Right lobe of liver (tissue), 4 donors: ENCODE results near the gene BCL7C.
"Not testable (repeated sequence)": the region's sequence is repeated elsewhere in the genome, so short reads cannot be mapped to it uniquely, and the experiment has no call there.

Source experiments
- CTCF ChIP-seq, 4 donors: fragments of 200-600 bp in 3 of 4; fragments of 450-650 bp in 1 of 4; IDR thresholded peaks; one replicate each; pipeline versions ENCODE4 v1.5.1 to v1.8.0; 2016 to 2022; ENCODE audit warnings: antibody characterized with exemption in 4 of 4, mild to moderate bottlenecking in 2 of 4
- POLR2A ChIP-seq: fragments of 450-650 bp; IDR thresholded peaks from one replicate; pipeline ENCODE4 v1.6.1; 2017; ENCODE audit warnings: antibody characterized with exemption, mild to moderate bottlenecking
- donor health status: DM: no; HTN: no; CAD: no.
- donor health status: DM: no; HTN: no; CAD: no.
- donor health status: DM: no; HTN: yes; CAD: no.

GRCh38 chr16:30860729-30861128, 33.1 kb downstream of the BCL7C start:
- TF ChIP-seq CTCF (IDR thresholded peaks at IDR 0.05); POLR2A: not testable (repeated sequence)
